HG02938 (cell line): ENCODE data around the gene TYRP1.

Experiments
- ATAC-seq: cut with Tn5 transposase; IDR thresholded peaks from one replicate; pipeline ENCODE4 v1.9.1; 2021; ENCODE audit warnings: mild to moderate bottlenecking, moderate library complexity; ENCODE audit not compliant: unreplicated experiment

TYRP1 gene

DNA sequence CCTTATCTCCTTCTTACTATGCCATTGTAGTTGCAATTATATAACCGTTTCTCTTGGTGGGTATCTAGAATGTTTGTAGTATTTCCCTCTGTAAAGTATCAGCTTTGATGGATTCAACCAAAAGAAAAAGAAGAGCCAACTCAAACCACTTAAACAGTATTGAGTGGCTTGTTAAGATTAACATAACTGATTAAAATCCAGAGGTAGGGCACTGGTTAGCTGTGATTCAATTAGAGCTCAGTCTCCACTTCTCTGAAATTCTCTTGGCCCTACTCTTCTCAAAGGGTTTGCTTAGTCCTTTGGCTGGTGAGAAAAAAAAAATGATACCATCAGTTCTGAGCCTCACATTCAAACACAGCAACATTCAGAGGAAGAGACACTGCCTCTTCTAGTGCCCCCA, 37.0 kb downstream of the TYRP1 start:
- no peak for ATAC-seq

DNA sequence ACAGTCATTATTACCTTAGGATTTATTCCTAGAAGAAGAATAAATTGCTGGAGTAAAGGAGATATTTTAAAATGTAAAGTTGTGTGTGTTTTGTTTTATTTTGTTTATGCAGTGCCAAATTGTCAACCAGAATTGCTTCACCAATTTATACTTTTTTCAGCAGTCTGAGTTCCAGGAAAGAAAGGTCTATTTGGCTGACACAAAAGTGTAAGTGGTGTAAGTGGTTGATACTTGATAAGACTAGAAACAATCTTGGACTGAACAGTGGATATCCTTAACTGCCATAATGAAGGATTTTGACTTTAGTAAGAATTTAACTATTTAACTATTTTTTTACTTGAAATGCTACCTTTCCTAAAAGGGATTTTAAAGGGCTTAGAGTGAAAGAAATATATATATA, 37.7 kb downstream of the TYRP1 start:
- no peak for ATAC-seq

DNA sequence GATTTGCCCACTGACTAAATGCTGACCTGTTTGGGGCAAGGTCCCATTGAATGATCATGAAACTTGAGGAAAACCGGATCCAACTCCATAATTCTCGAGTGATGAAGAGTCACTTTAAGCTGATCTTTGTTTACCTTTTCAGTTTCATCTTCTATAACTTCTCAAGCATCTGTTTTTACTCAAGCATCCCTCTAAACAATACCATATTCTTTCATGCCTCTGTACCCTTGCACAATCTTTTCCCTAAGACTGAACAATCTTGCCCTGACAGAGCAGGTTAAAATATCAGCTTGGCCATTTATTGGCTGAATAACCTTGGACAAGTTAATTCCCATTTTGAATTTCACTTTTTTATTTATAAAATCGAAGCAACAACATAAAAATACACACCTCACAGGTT, 39.8 kb downstream of the TYRP1 start:
- ATAC-seq, result no peak

DNA sequence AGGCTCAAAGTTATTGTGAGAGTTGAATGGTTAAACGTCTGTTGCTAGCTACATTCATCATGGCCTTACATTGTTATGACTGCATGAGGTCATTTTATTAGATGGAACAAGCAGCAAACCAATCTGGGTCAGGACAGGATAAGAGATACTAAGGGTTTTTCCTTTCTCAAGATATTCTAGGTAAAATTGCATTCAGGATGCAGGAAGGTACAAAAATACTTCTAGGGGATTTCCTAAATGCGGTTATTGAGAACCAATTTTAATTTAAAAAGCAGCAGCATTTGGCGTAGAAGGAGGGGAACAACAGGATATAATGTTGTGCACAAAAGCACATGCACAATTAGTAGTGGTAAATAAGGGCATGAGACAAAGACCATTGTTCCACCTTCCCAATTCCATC, 42.5 kb downstream of the TYRP1 start:
- ATAC-seq, result peak; percentile 47

DNA sequence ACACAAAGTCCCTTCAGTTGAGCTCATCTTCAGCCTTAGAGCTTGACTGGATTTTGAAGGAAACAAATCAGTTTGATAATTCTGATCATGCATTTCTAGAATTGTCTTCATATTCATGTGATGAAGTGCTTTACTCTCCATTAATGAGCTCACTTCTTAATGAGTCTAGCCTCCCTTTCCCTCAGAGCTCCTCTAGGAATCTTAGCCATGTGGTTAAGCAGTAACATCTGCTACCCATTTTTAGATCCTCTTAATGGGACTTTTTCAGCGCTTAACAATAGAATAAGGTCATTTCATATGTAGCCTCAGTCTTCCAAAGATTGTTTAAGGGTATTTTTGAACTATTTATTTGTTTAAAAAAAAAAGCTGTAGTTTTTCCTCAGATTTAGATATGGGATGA, 44.7 kb downstream of the TYRP1 start:
- ATAC-seq, result no peak

GRCh38 chr9:12739014-12739652, 45.9 kb downstream of the TYRP1 start:
- no peak for ATAC-seq

DNA sequence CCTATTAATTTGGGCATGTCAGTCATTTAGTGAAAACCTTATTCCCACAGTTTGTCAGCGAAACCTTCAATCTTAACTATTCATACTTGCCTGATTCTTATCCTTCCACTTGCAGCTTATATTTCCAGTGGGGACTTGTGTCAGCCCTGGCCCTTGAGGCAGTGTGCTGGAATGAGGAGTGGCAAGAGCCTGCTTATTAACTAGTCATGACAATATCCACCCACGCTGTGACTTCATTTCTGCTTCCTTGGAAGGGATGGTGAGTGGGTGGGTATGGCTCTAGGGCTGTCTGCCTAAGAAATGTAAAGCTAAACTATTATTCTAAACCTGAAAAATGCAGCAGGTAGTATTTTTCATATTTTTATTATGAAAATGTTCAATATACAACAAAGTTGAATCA, 47.7 kb downstream of the TYRP1 start:
- ATAC-seq, result no peak

- ATAC-seq, result no peak
Observed at GRCh38 chr9:12748016-12748415, 54.8 kb downstream of the TYRP1 start.

DNA sequence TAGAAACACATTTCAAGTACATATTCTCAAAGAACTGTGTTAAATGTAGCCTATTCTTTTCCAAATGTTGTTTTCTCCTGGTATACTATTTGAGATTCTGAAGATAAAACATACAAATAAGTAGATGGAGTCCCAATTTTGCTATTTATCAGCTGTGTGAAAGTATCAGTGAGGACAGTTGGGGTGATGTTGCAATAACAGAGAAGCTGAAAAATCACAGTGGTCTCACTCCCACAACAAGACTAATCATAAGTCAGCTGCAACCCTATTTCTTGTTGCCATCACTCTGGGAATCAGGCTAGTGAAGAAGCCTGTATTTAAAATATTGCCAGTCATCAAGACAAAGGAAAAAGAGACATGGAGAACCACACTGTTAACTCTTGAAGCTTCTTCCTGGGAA, 55.8 kb downstream of the TYRP1 start:
- ATAC-seq, result no peak

DNA sequence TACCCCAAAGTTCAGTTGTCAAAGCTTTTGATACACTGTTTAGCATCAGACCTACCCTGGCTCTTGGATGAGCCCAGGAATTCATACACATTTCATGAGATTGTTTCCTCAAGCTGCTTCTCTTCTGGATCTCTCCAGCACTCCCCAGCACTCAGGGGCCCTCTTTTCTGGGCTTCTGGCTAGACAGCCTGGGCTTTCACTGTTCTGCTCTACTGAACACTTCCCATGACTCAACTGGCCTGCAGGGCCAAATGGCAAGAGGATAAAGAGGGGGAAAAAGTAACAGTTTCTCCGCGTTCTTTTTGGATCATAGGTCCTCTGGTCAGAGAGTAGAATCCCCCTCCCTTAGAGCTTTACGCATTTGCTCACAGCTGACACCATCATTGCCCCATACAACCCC, 60.7 kb downstream of the TYRP1 start:
- no peak for ATAC-seq

GRCh38 chr9:12759761-12760160, 66.6 kb downstream of the TYRP1 start:
- no peak for ATAC-seq
